ENCODE results near the gene MBIP.

MBIP gene

GRCh38 chr14:36260970-36261640 is 59.3 kb downstream of the MBIP start:
- DNase-seq: no peak

DNA sequence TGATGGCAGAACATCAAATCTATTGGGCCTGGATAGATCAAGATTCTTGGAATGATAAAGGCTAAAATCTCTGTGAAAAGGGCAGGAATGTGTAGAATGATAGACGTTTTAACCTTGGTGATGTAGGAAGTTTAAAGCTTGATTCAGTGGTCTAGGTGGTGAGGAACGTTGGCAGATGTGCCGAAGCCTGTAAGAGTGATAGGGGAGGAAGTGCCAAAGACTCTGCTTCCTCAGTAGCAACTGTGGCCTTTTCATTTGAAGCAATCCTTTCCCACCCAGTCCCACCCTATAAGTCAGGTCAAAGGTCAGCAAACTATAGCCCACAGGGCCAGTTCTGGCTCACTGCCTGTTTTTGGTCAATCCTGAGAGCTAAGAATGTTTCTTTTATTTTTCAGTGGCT is 62.2 kb downstream of the MBIP start:
- no peak for DNase-seq

DNA sequence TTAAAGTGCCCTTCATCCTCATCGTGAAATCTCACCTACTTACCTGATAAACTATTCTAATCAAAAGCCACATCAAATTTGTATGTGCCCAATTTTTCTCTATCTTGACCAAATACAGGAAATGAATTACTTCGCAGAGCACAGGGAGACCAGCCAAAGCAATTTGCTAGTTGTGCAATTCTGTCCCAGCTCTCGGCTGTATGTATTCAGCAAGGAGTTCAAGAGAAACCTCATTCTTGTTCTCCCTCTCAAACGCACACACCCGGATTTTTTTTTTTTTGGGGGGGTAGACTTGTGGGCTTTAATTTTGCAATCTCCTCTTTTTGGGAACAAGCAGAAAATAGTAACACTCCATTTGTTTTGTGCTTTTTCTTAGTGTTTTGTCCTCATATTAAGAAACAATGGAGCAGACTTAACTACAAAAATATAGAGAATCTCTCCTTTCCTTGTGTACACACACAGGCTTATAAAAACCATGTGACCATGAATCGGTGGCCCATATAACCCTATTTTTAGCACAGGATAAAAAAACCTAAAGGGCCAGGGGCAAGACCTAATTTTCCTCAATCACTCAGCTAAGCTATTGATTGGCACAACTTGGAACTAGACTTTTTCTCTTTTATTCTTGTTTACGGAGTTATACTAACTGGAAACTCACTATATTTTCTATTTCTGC is 64.2 kb downstream of the MBIP start:
- DNase-seq: no peak

- peak; percentile 20 for DNase-seq
These were observed 66.3 kb downstream of the MBIP start for GRCh38 chr14:36254020-36254624.
